ENCODE results near the gene ZNG1F. TPM values are rescaled to one million over a fixed set of nuclear protein-coding genes. Genes with fewer than 3 reads are reported as not detected.
"Not testable (repeated sequence)": the region's sequence is repeated elsewhere in the genome, so short reads cannot be mapped to it uniquely, and the experiment has no call there.

ZNG1F gene
- total RNA-seq, 2 donors from 2014 or later = 8.2 to 15.2 TPM

DNA sequence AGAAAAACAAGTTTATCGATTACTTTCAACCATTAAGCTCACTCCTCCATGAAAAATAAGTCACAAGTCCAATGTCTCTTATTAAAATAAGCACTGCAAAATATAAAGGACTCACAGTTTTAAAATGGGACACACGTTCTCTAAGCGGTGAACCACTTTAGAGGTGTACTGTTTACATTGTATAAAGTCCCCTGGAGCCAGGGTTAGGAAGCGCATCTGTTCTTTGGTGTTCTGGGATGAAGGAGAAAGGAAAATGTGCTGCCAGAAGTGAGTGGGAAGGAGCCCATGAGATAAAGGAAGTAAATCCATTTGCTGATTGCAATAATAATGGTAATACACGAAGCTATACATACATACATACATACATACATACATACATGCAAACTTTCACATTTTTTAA lies 101.2 kb downstream of the ZNG1F start:
- not testable (repeated sequence) for H3K4me1 Mint-ChIP-seq (ENCODE audit: low read depth); H3K4me3 Mint-ChIP-seq; H3K27ac Mint-ChIP-seq; ATAC-seq (replicated peaks in 1 of 2); H3K36me3 Mint-ChIP-seq (ENCODE audit: insufficient read depth in 2 of 2); H3K9me3 Mint-ChIP-seq; DNase-seq
- H3K27me3 Mint-ChIP-seq (ENCODE audit: low read depth) = peaks cover 23% of the 10 kb centered on the region

DNA sequence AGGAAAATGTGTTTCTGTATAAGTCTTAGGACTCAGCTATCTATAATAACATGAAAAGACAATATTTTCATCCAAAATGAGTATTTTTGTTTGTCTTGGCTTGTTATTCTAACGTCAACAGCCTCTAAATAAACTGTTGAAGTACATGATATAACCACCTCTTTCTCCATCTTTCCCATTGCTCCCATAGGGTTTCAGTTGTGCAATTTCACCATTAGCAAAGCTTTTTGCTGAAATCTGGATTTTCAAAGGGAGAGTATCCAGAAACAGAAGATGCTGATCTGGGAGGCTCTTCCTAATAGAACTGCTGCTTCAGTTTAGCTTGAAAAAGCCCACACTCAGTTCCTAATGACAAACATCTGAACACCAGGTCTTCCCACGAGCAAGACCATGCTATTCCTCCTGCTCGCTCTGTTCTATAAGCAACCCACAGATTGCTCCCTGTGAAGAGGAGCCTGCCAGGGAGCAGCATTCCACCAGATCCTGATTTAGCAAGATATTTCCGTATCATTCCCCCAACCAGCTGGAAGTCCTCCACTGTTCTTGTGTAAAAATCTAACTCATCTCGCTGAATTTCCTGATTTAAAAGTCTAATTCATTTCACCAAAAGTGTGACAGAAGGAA lies 101.8 kb downstream of the ZNG1F start:
- H3K36me3 Mint-ChIP-seq (ENCODE audit: insufficient read depth in 2 of 2); DNase-seq; ATAC-seq (replicated peaks in 1 of 2); H3K4me1 Mint-ChIP-seq (ENCODE audit: low read depth); H3K27ac Mint-ChIP-seq; H3K9me3 Mint-ChIP-seq; H3K4me3 Mint-ChIP-seq: not testable (repeated sequence)
- peaks cover 30% of the 10 kb centered on the region for H3K27me3 Mint-ChIP-seq (ENCODE audit: low read depth)

DNA sequence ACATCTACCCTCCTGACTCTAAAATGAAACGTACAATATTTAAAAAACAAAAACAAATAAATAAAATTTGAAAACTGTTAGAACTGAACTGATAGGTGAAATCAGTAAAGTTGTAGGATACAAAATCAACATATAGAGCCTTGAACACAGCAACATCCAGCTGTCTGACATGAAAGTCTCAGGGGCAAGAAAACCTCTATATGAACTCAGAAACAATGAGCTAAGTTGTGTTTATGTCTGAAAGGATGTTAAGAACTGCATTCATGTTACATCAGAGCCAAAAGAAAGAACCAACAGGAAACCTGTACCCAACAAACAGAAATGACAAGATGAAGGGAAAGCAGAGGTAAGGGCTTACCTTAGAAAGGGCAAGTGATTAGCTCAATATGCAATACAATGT lies 102.4 kb downstream of the ZNG1F start:
- ATAC-seq (replicated peaks in 1 of 2); H3K9me3 Mint-ChIP-seq; DNase-seq; H3K4me1 Mint-ChIP-seq (ENCODE audit: low read depth); H3K4me3 Mint-ChIP-seq; H3K36me3 Mint-ChIP-seq (ENCODE audit: insufficient read depth in 2 of 2); H3K27ac Mint-ChIP-seq: not testable (repeated sequence)
- peaks cover 31% of the 10 kb centered on the region for H3K27me3 Mint-ChIP-seq (ENCODE audit: low read depth)

DNA sequence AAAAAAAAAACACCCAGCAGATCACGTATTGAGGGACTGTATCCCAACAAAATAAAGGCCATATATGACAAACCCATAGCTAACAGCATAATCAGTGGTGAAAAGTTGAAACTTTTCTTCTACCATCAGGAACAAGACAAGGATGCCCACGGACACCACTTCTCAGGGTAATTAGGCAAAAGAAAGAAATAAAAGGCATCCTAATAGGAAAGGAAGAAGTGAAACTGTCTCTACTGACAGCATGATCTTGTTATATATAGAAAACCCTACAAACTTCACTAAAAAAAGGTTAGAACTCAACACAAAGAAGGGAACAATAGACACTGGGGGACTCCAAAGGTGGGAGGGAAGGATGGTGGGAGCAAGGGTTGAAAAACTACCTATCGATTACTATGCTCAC lies 102.9 kb downstream of the ZNG1F start:
- not testable (repeated sequence) for DNase-seq; H3K27ac Mint-ChIP-seq; H3K36me3 Mint-ChIP-seq (ENCODE audit: insufficient read depth in 2 of 2); H3K9me3 Mint-ChIP-seq; ATAC-seq (replicated peaks in 1 of 2); H3K4me1 Mint-ChIP-seq (ENCODE audit: low read depth); H3K4me3 Mint-ChIP-seq
- peaks cover 31% of the 10 kb centered on the region for H3K27me3 Mint-ChIP-seq (ENCODE audit: low read depth)

DNA sequence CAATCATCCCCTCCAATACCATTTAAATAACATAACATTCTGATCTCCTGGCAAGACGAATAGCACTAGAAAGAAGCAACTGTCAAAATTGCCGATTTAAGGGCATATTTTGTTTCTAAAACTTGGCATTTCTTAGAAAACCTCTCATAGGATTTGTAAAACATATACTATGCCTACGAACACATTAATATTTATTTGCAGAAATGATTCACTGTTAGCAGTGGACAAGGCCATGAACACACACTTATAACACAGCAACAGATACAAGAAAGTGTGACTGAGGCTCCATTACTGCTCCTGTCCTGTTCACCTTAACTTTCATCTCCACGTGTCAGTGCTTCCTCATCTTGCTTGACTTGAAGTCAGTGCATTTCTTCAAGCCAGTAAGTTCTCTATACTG lies 106.8 kb downstream of the ZNG1F start:
- H3K36me3 Mint-ChIP-seq (ENCODE audit: insufficient read depth in 2 of 2); H3K9me3 Mint-ChIP-seq; ATAC-seq (replicated peaks in 1 of 2); H3K4me1 Mint-ChIP-seq (ENCODE audit: low read depth); DNase-seq; H3K4me3 Mint-ChIP-seq; H3K27ac Mint-ChIP-seq: not testable (repeated sequence)
- peaks cover 21% of the 10 kb centered on the region for H3K27me3 Mint-ChIP-seq (ENCODE audit: low read depth)

Other genes starting within 250 kb of the ZNG1F start
- under 1 TPM in 1 of 2 donors, not detected in 1; 0.21 TPM for gene FOXD4L6, start 60.6 kb downstream of the ZNG1F start, total RNA-seq